GM21619 (cell line): ENCODE data around the gene ESRRA.

Source experiments
- ATAC-seq: cut with Tn5 transposase; IDR thresholded peaks from one replicate; pipeline ENCODE4 v1.9.1; 2021; ENCODE audit not compliant: unreplicated experiment

Gene ESRRA

DNA sequence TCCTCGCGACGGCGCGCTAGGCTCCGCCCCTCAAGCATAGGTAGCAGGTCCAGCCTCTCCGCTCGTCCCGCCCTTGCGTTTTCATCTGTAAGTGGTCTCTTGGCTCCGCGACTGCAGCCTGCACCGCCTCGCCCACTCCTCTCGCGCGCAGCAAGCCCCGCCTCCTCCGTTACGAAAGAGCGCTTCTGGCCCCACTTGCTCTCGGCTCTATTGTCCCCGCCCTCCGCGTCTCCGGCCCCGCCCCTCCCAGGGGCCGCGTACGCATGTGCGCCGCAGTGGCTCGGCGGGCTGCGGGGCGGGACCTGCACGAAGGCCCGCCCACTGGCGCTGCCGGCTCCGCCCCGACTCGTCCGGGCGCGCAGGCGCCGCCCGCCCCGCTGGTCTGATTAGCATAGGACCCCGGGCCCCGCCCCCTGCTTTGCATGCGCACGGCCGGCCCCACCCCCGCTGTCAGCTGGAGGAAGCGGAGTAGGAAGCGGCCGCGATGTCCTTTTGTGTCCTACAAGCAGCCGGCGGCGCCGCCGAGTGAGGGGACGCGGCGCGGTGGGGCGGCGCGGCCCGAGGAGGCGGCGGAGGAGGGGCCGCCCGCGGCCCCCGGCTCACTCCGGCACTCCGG lies at the start of gene ESRRA:
TSS of gene ESRRA (plus strand) at position 450 of the 616 bp plus-strand sequence. CDS start 1,656 bp downstream, outside the sequence.
- ATAC-seq = peak; percentile 54

DNA sequence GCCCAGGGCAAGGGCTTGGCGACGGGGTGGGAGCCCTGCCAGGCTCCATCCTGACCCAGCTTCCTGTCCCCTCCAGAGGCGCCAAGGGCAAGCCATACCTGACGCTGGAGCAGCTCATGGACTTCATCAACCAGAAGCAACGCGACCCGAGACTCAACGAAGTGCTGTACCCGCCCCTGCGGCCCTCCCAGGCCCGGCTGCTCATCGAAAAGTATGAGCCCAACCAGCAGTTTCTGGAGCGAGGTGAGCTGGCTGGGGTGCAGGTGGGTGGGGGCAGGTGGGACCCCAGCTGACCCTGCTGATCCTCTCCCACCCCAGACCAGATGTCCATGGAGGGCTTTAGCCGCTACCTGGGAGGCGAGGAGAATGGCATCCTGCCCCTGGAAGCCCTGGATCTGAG lies 49.0 kb upstream of the ESRRA start:
- no peak for ATAC-seq

DNA sequence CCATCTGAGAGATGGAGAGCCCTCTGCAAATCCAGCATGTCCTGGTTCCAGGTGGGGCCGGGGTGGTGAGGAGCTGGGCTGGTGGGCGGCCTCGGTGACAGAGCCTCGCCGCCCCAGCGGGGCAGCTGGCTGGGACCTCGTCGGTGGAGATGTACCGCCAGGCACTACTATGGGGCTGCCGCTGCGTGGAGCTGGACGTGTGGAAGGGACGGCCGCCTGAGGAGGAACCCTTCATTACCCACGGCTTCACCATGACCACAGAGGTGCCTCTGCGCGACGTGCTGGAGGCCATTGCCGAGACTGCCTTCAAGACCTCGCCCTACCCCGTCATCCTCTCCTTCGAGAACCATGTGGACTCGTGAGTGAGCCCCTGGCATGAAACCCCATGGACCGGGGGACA lies 47.0 kb upstream of the ESRRA start:
- no peak for ATAC-seq

DNA sequence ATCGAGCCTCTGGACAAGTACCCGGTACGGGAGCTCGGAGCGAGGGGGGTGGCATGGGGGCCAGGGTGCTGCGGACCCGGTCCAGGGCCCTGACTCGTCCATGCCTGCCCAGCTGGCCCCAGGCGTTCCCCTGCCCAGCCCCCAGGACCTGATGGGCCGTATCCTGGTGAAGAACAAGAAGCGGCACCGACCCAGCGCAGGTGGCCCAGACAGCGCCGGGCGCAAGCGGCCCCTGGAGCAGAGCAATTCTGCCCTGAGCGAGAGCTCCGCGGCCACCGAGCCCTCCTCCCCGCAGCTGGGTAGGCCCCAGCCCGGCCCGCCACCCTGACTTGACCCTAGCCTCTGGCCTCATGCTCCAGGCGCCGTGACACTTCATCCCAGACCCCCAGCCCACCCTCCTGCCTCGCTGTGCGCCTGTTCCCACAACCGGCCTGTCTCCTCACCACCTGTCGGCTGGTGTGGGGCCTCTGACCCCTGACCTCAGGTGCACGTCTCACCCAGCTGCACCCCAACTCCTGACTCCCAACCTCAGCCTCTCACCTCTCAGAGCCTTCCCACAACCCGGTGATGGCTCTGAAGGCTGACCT lies 46.3 kb upstream of the ESRRA start:
- ATAC-seq = no peak

DNA sequence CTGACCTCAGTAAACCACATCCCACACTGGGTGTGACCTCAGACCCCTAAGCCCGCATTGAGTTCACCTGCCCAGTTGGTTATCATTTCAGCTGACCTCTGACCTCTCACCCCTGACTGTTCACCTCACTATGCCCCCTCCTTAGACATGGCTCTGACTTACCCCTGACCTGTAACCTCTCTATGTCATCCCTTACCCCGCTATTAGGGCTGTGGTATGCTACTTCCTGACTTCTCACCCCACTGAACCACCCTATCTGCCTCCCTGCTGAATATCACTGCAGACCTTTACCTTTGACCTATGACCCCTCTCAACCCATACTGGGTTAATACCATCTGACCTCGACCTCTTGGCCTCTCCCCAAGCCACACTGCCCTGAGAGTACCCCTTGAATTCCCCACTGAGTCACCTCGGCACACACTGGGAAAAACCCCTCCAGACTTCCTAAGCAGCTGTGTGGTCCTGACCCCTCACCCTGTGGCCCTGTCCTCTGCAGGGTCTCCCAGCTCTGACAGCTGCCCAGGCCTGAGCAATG lies 45.7 kb upstream of the ESRRA start:
- no peak for ATAC-seq

DNA sequence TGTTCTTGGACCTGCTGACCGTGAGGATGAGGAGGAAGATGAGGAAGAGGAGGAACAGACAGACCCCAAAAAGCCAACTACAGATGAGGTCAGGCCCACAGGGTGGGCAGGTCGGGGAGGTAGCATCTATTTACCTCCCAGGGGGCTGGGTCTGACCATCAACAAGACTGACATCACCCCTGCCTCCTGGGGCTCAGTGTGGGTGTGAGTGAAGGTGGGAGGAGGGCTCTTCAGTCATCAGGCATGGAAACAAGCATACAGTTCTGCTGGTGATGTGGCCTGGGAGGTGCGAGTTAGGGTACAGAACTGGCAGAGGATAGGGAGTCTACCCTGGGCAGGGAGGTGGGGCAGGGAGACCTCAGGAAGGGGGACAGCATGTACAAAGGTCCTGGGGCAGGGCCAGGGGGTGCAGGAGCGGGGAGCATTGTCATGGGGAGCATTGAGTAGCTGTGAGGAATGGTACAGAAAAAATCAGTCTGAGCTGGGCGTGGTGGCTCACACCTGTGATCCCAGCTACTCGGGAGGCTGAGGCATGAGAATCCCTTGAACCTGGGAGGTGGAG lies 45.1 kb upstream of the ESRRA start:
- no peak for ATAC-seq

DNA sequence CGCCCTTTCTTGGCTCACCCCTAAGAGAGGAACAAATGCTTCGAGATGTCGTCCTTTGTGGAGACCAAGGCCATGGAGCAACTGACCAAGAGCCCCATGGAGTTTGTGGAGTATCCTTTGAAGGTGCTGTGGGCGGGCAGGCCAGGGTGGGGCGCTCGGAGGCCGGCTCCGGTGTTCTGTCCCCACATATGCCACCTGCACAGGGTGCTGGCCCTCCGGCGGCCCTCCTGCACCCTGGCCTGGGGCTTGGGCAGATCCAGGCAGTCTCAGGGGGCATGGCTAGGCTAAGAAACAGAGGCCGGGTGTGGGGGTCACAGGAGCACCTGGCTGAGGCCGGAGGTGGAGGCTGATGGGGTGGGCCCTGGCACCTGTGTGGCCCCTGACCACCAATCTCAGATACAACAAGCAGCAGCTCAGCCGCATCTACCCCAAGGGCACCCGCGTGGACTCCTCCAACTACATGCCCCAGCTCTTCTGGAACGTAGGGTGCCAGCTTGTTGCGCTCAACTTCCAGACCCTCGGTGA lies 43.7 kb upstream of the ESRRA start:
- no peak for ATAC-seq

DNA sequence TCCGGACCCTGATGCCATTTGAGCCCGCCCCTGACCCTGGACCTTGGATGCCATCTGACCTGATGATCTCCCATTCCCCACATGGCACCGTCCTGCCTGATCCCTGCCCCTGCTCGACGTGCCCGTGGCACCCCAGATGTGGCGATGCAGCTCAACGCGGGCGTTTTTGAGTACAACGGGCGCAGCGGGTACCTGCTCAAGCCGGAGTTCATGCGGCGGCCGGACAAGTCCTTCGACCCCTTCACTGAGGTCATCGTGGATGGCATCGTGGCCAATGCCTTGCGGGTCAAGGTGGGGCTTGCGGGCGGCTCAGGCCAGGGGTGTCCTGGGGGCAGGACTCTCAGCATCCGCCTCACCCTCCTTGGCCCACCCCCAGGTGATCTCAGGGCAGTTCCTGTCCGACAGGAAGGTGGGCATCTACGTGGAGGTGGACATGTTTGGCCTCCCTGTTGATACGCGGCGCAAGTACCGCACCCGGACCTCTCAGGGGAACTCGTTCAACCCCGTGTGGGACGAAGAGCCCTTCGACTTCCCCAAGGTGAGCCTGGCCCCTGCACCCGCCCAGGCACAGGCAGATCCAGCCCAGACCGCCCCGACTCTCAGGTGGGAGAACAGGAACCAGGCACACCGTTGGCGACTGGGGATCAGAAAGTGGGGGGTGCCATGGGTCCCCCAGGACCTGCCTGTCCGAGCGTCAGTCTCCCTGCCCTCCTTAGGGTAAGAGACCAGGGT lies 42.9 kb upstream of the ESRRA start:
- no peak for ATAC-seq

DNA sequence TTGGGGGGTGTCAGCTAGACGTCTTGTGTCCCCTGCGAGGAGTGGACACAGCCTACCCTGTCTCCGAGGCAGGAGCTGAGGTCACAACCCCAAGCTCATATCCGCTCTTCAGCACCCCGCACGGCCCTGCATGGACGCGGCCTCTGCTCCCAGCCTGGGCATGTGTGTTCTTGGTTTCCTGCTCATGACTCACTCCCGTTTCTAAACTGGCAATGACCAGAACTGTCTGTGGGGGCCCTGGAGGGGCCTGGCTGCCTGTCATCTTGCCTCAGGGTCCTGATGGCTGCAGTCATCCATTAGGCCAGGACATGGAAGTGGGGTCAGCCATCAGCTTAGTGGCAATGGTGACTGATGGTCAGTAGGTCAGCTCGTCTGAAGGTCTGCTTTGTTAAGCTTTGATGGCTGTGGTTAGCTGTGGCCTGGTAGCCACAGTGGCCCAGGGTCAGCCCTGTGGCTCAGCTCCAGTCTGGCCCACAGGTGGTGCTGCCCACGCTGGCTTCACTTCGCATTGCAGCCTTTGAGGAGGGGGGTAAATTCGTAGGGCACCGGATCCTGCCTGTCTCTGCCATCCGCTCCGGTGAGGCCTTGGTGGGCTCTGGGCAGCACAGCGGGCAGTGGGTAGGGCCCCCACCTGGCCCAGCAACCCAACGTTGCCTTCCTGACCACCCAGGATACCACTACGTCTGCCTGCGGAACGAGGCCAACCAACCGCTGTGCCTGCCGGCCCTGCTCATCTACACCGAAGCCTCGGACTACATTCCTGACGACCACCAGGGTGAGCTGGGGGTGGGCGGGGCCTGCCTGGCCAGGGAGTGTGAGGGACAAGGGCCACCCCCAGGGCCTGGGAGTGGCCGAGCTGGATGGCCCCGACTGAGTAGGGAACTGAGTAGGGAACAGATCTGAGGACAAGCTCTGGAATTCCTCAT lies 42.0 kb upstream of the ESRRA start:
- ATAC-seq = no peak

DNA sequence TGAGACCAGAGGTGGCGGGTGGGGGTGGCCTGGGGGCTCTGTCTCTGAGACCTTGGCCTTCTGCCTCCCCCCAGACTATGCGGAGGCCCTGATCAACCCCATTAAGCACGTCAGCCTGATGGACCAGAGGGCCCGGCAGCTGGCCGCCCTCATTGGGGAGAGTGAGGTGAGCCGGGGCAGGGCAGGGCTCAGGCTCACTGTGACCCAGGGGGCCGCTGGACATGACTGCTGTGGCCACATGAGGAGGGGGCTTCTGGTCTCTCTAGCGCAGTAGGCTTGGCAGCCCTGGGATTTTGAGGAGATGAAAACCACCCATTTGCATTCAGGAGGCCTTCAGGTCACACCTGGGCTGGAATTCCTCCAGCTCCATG lies 41.4 kb upstream of the ESRRA start:
- no peak for ATAC-seq

DNA sequence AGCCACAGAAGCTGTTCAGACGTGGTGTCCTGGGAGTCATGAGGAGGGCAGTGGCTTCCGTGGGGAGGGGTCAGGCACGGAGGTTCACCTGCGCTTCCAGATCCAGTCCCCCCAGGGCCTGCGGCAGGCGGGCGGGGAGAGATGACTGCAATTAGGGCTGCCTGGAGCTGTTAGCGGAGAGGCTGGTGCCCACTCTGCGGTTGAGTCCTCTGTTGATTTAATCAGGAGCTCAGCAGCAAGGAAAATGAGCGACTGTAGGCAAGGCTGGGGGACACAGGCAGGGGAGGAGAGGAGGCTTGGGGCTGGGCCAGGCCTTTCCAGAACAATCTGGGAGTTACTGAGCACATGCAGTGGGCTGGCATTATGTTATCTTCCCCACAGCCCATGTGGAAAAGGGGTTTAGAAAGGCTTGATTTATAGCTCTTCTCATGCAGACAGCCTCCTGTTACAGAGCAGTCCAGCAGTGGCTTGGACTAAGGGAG lies 40.9 kb upstream of the ESRRA start:
- ATAC-seq = no peak

DNA sequence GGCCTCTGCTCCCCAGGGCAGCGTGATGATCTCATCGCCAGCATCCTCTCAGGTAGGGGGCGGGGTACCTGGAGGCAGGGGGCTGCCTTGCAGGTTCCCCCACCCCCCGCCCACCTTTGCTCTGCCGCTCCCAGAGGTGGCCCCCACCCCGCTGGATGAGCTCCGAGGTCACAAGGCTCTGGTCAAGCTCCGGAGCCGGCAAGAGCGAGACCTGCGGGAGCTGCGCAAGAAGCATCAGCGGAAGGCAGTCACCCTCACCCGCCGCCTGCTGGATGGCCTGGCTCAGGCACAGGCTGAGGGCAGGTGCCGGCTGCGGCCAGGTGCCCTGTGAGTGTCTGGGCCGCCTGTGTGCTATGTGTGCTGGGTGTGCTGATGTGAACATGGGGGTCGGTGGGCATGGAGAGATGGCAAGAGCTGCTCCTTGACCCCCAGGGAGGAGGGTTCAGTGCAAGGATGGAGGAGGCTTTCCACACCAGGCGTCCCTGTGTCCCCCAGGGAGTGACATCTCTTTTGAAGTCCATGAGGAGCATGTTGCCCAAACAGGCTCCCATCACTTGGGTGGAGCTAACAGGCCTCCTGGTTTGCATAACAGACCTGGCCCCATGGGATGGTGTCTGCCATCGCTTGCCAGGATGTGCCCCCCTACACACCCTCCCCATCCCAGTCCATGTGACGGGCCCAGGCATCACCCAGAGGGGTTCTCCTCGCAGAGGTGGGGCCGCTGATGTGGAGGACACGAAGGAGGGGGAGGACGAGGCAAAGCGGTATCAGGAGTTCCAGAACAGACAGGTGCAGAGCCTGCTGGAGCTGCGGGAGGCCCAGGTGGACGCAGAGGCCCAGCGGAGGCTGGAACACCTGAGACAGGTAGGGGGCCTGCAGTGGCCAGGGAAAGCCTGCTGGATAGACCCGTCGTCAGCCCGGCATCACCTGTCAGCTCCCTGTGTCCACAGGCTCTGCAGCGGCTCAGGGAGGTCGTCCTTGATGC lies 39.9 kb upstream of the ESRRA start:
- no peak for ATAC-seq

DNA sequence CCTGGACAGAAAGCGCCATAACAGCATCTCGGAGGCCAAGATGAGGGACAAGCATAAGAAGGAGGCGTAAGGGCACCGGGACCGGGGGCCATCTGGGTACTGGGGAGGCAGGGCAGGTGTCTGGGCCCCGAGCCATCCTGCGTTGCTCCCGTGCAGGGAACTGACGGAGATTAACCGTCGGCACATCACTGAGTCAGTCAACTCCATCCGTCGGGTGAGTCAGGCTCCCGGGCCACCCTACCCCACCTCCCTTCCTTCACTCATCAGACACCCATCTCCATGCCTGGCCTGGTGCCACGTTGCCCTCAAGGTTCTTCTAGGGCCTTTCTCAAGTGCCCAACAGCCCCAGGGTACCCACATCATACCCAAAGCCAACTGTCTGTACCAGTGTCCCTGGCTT lies 39.0 kb upstream of the ESRRA start:
- no peak for ATAC-seq

DNA sequence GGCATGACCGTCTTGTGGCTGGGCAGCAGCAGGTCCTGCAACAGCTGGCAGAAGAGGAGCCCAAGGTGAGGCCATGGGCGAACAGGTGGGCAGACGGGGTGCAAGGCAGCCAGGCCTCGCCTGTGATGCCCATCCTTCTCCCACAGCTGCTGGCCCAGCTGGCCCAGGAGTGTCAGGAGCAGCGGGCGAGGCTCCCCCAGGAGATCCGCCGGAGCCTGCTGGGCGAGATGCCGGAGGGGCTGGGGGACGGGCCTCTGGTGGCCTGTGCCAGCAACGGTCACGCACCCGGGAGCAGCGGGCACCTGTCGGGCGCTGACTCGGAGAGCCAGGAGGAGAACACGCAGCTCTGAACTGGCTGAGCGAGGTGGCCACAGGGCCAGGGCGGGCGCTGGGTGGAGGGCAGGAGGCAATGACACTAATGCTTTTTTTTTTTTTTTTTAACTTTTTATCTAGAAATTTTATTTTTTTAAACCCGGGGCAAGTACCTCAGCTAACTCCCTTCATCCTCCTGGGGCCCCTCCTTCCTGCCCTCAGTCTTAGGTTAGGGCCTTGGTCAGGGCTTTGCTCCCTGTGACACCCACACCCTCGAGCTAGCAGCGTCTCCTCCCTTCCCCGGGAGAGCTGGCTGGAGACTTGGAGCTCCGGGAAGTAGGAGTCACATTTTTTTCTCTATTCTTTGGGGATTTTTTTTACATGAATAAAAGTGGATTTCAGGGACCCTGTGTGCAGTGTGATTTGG lies 37.9 kb upstream of the ESRRA start:
- no peak for ATAC-seq

DNA sequence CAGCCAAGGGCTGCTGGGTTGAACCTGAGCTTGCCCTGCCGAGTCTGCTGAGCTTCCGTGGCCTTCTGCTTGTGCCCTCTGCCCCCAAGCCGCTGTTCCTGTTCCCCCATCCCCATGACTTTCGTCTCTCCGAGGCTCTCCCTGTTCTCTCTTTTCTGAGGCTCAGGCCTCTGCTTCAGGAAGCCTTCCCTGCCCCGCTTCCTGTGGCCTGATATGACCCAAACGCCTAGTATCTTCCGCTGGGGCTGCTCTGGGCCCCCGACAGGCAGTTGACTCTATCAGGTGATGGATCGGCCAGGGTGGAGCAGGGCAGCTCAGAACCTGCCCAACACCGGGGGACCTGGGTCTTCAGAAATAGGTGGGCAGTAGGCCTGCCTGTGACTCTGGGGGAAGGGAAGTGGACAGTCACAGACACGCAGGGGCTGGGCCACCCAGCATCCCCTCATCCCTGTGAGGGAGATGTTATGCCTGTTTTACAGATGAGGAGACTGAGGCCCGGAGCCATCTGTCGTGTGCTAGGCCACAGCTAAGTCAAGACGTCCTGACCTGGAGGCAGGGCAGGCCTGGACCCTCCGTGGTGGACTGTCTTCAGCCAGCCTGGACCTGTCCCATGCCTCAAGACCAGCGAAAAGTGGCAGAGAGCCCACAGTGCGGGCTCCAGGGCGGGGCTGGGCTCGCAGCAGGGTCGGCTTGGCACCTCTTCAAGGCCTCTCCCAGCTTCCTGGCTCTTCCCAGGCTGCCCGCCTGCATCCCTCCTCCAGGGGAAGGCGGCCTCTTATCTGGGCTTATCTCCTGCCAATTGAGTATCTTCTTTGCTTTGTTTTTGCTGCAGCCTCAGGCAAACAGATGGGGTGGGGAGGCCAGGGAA lies 37.1 kb upstream of the ESRRA start:
- no peak for ATAC-seq

DNA sequence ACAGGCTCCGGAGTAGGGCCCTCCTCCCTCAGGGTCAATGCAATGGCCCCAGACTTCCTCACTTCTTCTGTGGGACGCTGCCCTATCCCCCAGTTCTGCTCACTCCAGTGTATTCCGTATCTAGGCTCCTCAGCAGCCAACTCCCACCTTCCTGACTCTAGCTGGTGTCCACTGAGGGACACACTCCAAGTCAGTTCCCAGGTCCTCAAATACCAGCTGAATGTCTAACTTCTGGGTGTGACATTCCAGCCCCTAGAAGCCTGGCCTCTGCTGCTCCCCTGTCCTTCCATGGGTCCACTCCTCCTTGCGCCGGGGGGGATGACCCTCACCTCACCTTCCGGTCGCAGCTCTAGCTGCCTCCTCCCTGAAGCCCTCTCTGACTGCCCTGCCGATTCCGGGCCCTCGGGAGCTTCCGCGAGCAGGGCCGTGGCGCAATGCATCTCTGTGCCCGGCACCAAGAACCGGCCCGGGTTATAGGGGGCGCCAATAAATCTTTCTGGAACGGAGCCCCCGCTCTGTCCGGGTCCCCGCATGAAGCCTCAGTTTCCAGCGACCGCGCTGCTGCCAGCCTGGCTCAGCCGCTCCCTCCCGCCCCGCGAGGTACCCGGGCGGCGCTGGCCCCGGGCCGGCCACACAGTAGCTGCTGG lies 36.3 kb upstream of the ESRRA start:
- ATAC-seq = peak; percentile 14

DNA sequence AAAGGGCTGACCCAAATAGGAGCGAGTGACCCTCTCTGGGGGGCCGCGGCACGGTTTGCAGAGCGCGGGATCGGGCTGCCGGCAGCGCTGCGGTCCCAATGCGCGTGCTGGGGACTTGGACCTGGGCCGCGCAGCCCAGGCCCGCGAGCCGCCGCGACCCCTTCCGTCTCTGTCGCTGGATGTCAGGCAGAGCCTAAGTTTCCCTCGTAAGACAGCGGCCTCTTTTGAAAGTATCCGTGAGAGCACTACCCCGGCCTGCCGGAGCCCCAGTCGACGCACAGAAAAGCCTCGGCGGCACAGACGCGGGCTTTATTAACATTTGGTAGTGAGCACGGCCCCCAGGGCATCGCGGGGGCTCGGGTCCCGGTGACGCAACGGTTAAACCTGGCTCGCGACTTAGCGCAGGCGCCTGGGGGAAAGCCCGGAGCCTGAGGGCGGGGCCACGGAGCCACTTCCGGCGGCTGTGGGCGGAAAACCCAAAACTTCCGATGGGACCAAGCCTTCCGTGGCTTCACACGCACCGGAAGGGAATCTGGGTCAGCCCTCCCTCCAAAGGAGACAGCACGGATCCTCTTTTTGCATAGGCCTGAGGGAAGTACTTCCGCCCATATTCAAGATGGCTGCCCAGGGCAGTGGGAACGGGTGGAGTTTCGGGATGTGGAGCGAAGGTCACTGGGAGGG lies 35.6 kb upstream of the ESRRA start:
- peak; percentile 60 for ATAC-seq
